Measurements from ENCODE around the gene PDK4. TPM values are rescaled to one million over a fixed set of nuclear protein-coding genes. Genes with fewer than 3 reads are reported as not detected.

The PDK4 gene
- total RNA-seq, 2 experiments from 2014 or later, result not detected

- intact Hi-C loops (cut with DNase I, micrococcal nuclease), result no loop called here
- ATAC-seq (ENCODE audit: poor library complexity) (no peak), DNase-seq (no peak)
- Histone ChIP-seq H3K9me3 (ENCODE audit: control insufficient read depth in 1 of 2, insufficient read depth in 1 of 2, low read length in 2 of 2) (no peaks in the 10 kb centered on the region), H3K27me3 (ENCODE audit: control insufficient read depth in 1 of 2, insufficient read depth in 2 of 2, low read length in 2 of 2) (no peaks in the 10 kb centered on the region), H3K4me1 (ENCODE audit: insufficient read depth, low read length) (no peaks in the 10 kb centered on the region), H3K4me3 (ENCODE audit: low read length) (no peak overlapping the region), H3K36me3 (ENCODE audit: insufficient read depth, low read length) (no peaks in the 10 kb centered on the region), H3K27ac (ENCODE audit: low read depth in 1 of 2, low read length in 2 of 2) (no peak overlapping the region)
- Mint-ChIP-seq H3K4me3 (no peak overlapping the region), H3K36me3 (ENCODE audit: low read depth) (no peaks in the 10 kb centered on the region), H3K9me3 (no peaks in the 10 kb centered on the region), H3K4me1 (ENCODE audit: low read depth) (no peaks in the 10 kb centered on the region), H3K27ac (no peak overlapping the region), H3K27me3 (no peaks in the 10 kb centered on the region)
- CTCF ChIA-PET, result no interaction called here
- TF ChIP-seq, protein P1, sequence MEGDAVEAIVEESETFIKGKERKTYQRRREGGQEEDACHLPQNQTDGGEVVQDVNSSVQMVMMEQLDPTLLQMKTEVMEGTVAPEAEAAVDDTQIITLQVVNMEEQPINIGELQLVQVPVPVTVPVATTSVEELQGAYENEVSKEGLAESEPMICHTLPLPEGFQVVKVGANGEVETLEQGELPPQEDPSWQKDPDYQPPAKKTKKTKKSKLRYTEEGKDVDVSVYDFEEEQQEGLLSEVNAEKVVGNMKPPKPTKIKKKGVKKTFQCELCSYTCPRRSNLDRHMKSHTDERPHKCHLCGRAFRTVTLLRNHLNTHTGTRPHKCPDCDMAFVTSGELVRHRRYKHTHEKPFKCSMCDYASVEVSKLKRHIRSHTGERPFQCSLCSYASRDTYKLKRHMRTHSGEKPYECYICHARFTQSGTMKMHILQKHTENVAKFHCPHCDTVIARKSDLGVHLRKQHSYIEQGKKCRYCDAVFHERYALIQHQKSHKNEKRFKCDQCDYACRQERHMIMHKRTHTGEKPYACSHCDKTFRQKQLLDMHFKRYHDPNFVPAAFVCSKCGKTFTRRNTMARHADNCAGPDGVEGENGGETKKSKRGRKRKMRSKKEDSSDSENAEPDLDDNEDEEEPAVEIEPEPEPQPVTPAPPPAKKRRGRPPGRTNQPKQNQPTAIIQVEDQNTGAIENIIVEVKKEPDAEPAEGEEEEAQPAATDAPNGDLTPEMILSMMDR (IDR thresholded peaks at IDR 0.05), result no peak
- POLR2A ChIA-PET, result no interaction called here
Measured at GRCh38 chr7:95560674-95561073, 35.6 kb downstream of the PDK4 start.

DNA sequence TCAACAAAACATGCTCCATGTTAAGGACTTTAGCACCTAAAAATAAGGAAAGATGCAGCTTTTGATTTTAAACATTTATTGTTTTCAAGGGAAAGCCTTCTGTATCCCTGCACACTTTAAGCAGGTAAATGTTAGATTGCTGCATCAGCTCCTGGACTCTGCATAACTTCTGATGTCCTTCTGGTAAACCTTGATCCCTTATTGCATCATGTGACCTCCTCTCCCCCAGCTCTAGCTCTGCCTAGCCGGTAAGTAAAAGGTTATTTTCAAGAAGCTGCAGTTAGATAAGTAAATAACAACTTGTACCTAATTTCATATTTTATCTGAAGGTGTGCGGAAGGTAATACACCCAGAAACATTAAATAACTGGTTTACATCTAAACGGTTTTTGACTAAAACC, 37.5 kb downstream of the PDK4 start:
- POLR2A ChIA-PET, result no interaction called here
- no peaks in the 10 kb centered on the region for H3K36me3 Mint-ChIP-seq (ENCODE audit: low read depth)
- no peak overlapping the region for H3K27ac ChIP-seq (ENCODE audit: low read depth in 1 of 2, low read length in 2 of 2)
- no peak overlapping the region for H3K27ac Mint-ChIP-seq
- no peaks in the 10 kb centered on the region for H3K9me3 ChIP-seq (ENCODE audit: control insufficient read depth in 1 of 2, insufficient read depth in 1 of 2, low read length in 2 of 2)
- H3K27me3 ChIP-seq (ENCODE audit: control insufficient read depth in 1 of 2, insufficient read depth in 2 of 2, low read length in 2 of 2), result no peaks in the 10 kb centered on the region
- H3K4me3 Mint-ChIP-seq, result no peak overlapping the region
- H3K36me3 ChIP-seq (ENCODE audit: insufficient read depth, low read length), result no peaks in the 10 kb centered on the region
- no peaks in the 10 kb centered on the region for H3K9me3 Mint-ChIP-seq
- ATAC-seq (ENCODE audit: poor library complexity) (no peak), DNase-seq (no peak)
- TF ChIP-seq, protein P1 (IDR thresholded peaks at IDR 0.05), result no peak
- CTCF ChIA-PET, result no interaction called here
- no peaks in the 10 kb centered on the region for H3K4me1 ChIP-seq (ENCODE audit: insufficient read depth, low read length)
- no peaks in the 10 kb centered on the region for H3K4me1 Mint-ChIP-seq (ENCODE audit: low read depth)
- no peak overlapping the region for H3K4me3 ChIP-seq (ENCODE audit: low read length)
- intact Hi-C loops (cut with DNase I, micrococcal nuclease), result no loop called here
- H3K27me3 Mint-ChIP-seq, result no peaks in the 10 kb centered on the region

DNA sequence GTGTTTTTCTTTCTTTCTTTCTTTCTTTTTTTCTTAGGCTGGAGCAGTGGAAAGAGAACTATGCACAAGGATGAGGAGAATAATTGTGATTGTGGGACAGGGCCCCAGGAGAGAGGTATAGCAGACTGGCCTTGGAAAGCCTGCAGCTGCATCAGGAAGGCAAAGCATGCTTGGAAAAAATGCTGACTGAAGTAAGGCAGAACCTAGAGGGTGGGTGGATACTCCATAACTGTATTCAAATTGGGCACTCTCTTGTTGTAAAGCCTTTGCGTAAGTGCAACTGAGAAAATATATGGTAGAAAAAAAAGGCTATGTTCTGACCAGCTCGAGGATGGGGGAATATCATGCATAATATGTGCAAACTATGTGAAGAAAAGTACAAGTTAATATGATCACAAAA, 39.5 kb downstream of the PDK4 start:
- Mint-ChIP-seq H3K9me3 (no peaks in the 10 kb centered on the region), H3K4me1 (ENCODE audit: low read depth) (no peaks in the 10 kb centered on the region), H3K36me3 (ENCODE audit: low read depth) (no peaks in the 10 kb centered on the region), H3K4me3 (no peak overlapping the region), H3K27ac (no peak overlapping the region), H3K27me3 (no peaks in the 10 kb centered on the region)
- intact Hi-C loops (cut with DNase I, micrococcal nuclease), result no loop called here
- H3K4me3 ChIP-seq (ENCODE audit: low read length), result no peak overlapping the region
- ATAC-seq (ENCODE audit: poor library complexity), result no peak
- POLR2A ChIA-PET, result no interaction called here
- H3K27ac ChIP-seq (ENCODE audit: low read depth in 1 of 2, low read length in 2 of 2), result no peak overlapping the region
- H3K4me1 ChIP-seq (ENCODE audit: insufficient read depth, low read length), result no peaks in the 10 kb centered on the region
- DNase-seq, result no peak
- no peaks in the 10 kb centered on the region for H3K27me3 ChIP-seq (ENCODE audit: control insufficient read depth in 1 of 2, insufficient read depth in 2 of 2, low read length in 2 of 2)
- H3K9me3 ChIP-seq (ENCODE audit: control insufficient read depth in 1 of 2, insufficient read depth in 1 of 2, low read length in 2 of 2), result peaks cover 0 to 8% of the 10 kb centered on the region in 2 experiments
- no peaks in the 10 kb centered on the region for H3K36me3 ChIP-seq (ENCODE audit: insufficient read depth, low read length)
- CTCF ChIA-PET, result no interaction called here
- TF ChIP-seq, protein P1 (IDR thresholded peaks at IDR 0.05), result no peak
